A549 treated with Mapracorat at 1 μM for 4 hours (cell line): ENCODE measurements around the gene MEX3C. TPM values are rescaled to one million over a fixed set of nuclear protein-coding genes. Genes with fewer than 3 reads are reported as not detected.

Experiments
- total RNA-seq: library from RNA; stranded (reverse); fragments of 200-300 nt; extraction: Qiagen RNA extraction; gene quantifications from 5 replicates; pipeline ENCODE4 v1.2.3, GENCODE V29; 2022

Gene MEX3C
- total RNA-seq: 17.6 to 20.6 TPM (median 19.0 TPM) in 5 replicates

GRCh38 chr18:51197661-51198424 lies at the start of gene MEX3C:
MEX3C (minus strand) TSS chr18:51197681; CDS start chr18:51197320, 361 bp downstream.

Other genes with a start within 250 kb of the MEX3C start
- 4.6 to 6.4 TPM (median 5.1 TPM) in 5 replicates for gene ELAC1, start 229.6 kb downstream of the MEX3C start, total RNA-seq
- 45.5 to 62.4 TPM (median 54.5 TPM) in 5 replicates for gene SMAD4, start 167.5 kb downstream of the MEX3C start, total RNA-seq